ENCODE measurements around the gene CCR5AS.

Gene CCR5AS

GRCh38 chr3:46337911-46338310, 69.0 kb downstream of the CCR5AS start:
- H3K23me2 ChIP-seq (ENCODE audit: low read depth, low read length): no peaks in the 10 kb centered on the region
- H2AK5ac ChIP-seq (ENCODE audit: low read depth, low read length): no peak overlapping the region
- no peak overlapping the region for H3K23ac ChIP-seq (ENCODE audit: insufficient read length)
- no peaks in the 10 kb centered on the region for H3K79me2 ChIP-seq (ENCODE audit: control insufficient read depth in 1 of 2, insufficient read depth in 2 of 2, low read length in 2 of 2)
- no peak overlapping the region for H4K5ac ChIP-seq (ENCODE audit: insufficient read length, low read depth, low read length)
- no peak overlapping the region for H2BK12ac ChIP-seq (ENCODE audit: low read depth, low read length)
- H2AFZ ChIP-seq (ENCODE audit: low read length): no peak overlapping the region
- no peaks in the 10 kb centered on the region for H3K79me1 ChIP-seq (ENCODE audit: low read depth, low read length)
- H2BK15ac ChIP-seq (ENCODE audit: low read length): no peak overlapping the region
- no peak overlapping the region for H4K8ac ChIP-seq (ENCODE audit: extremely low read depth, insufficient read depth, low read length)
- H3K27me3 ChIP-seq (replicated peaks in 1 of 4; ENCODE audit: control insufficient read depth in 3 of 4, extremely low read depth in 1 of 4, insufficient read depth in 3 of 4, low read length in 3 of 4): no peaks in the 10 kb centered on the region
- no peak overlapping the region for H4K91ac ChIP-seq (replicated peaks; ENCODE audit: insufficient read length, low read length)
- H3K27ac ChIP-seq (ENCODE audit: low read depth, low read length): no peak overlapping the region
- CTCF ChIA-PET (ENCODE audit: partially characterized antibody): no interaction called here
- H2BK20ac ChIP-seq (ENCODE audit: low read length): no peak overlapping the region
- H4K20me1 ChIP-seq (replicated peaks in 1 of 2; ENCODE audit: control insufficient read depth in 1 of 2, insufficient read depth in 2 of 2, low read length in 2 of 2): no peaks in the 10 kb centered on the region
- no peaks in the 10 kb centered on the region; a peak in 1 of 8 replicates for H3K36me3 ChIP-seq (ENCODE audit: control insufficient read depth in 2 of 4, insufficient read depth in 4 of 4, low read length in 3 of 4)
- no peak overlapping the region for H3K14ac ChIP-seq (ENCODE audit: insufficient read length)
- H2BK120ac ChIP-seq (replicated peaks; ENCODE audit: low read depth, low read length): no peak overlapping the region
- H3K4ac ChIP-seq (replicated peaks; ENCODE audit: insufficient read length, low read depth, low read length): no peak overlapping the region
- no peak overlapping the region for H3K18ac ChIP-seq (ENCODE audit: extremely low read depth, low read length)
- no peak overlapping the region for H3K4me2 ChIP-seq (ENCODE audit: insufficient read depth in 1 of 2, low read depth in 2 of 2, low read length in 2 of 2)
- H3K4me3 ChIP-seq (ENCODE audit: extremely low read depth in 1 of 4, insufficient read depth in 2 of 4, low read depth in 3 of 4, low read length in 4 of 4): no peak overlapping the region
- POLR2A ChIA-PET (ENCODE audit: partially characterized antibody): no interaction called here
- H3K9me3 ChIP-seq (ENCODE audit: insufficient read depth in 2 of 2, low read depth in 1 of 2, low read length in 1 of 2): peaks cover 20 to 24% of the 10 kb centered on the region in 2 experiments
- H3K4me1 ChIP-seq (replicated peaks in 1 of 4; ENCODE audit: control insufficient read depth in 3 of 4, insufficient read depth in 4 of 4, low read length in 3 of 4): no peaks in the 10 kb centered on the region
- FAIRE-seq (no peak), DNase-seq (ENCODE audit: low read depth in 1 of 2, low spot score in 2 of 2) (no peak)
- H3K9ac ChIP-seq (replicated peaks in 1 of 4; ENCODE audit: extremely low read depth in 1 of 4, low read depth in 3 of 4, low read length in 3 of 4): no peak overlapping the region
- TF ChIP-seq CREB1 (IDR thresholded peaks at IDR 0.05) (no peak), SIX5 (IDR thresholded peaks at IDR 0.05; ENCODE audit: low read depth, low read length) (no peak), SUZ12 (IDR thresholded peaks at IDR 0.05; ENCODE audit: low read length) (no peak), SAP30 (IDR thresholded peaks at IDR 0.05; ENCODE audit: insufficient read depth, insufficient replicate concordance, low read length) (no peak)
- H2BK5ac ChIP-seq (ENCODE audit: low read depth, low read length): no peak overlapping the region
- no peak overlapping the region for H3K56ac ChIP-seq (replicated peaks; ENCODE audit: insufficient read length, low read depth, low read length)
